ENCODE measurements around the gene WLS. TPM values are rescaled to one million over a fixed set of nuclear protein-coding genes. Genes with fewer than 3 reads are reported as not detected.

The WLS gene
- total and polyA plus RNA-seq, 4 donors: 27.3 to 128 (median 71.7) TPM

GRCh38 chr1:68112835-68113243, 119.5 kb downstream of the WLS start:
- H3K9ac ChIP-seq (ENCODE audit: insufficient read depth in 1 of 2, low read length in 2 of 2): no peak overlapping the region
- H3K36me3 ChIP-seq (ENCODE audit: control insufficient read depth in 4 of 4, insufficient read depth in 4 of 4, low read length in 4 of 4): no peaks in the 10 kb centered on the region
- DNase-seq (peak; percentile 79 to 91 (median 85)), ATAC-seq (ENCODE audit: insufficient read depth, low FRiP score) (no peak)
- no peaks in the 10 kb centered on the region for H3K9me3 ChIP-seq (ENCODE audit: control insufficient read depth in 4 of 4, insufficient read depth in 3 of 4, low read length in 3 of 4)
- H3K27me3 ChIP-seq (ENCODE audit: control insufficient read depth in 3 of 3, insufficient read depth in 3 of 3, low read length in 2 of 3): no peaks in the 10 kb centered on the region
- H3K27ac ChIP-seq (ENCODE audit: low read depth in 1 of 2, low read length in 1 of 2): no peak overlapping the region
- WGBS, 2 donors: 49 to 64% methylated on average over 7 of the region's 7 CpGs
- peaks cover 0 to 16% (median 6%) of the 10 kb centered on the region in 5 donors for H3K4me1 ChIP-seq (ENCODE audit: control insufficient read depth in 5 of 5, insufficient read depth in 5 of 5, low read length in 5 of 5)
- no peak overlapping the region for H3K4me3 ChIP-seq
- TF ChIP-seq CTCF (IDR thresholded peaks at IDR 0.05; ENCODE audit: control extremely low read depth, extremely low read depth): no peak

GRCh38 chr1:68111519-68112436, 120.5 kb downstream of the WLS start:
- no peaks in the 10 kb centered on the region for H3K36me3 ChIP-seq (ENCODE audit: control insufficient read depth in 4 of 4, insufficient read depth in 4 of 4, low read length in 4 of 4)
- WGBS, 2 donors: 37 to 39% methylated on average over 7 of the region's 7 CpGs
- peaks cover 0 to 16% (median 6%) of the 10 kb centered on the region in 5 donors for H3K4me1 ChIP-seq (ENCODE audit: control insufficient read depth in 5 of 5, insufficient read depth in 5 of 5, low read length in 5 of 5)
- H3K4me3 ChIP-seq: no peak overlapping the region
- no peaks in the 10 kb centered on the region for H3K27me3 ChIP-seq (ENCODE audit: control insufficient read depth in 3 of 3, insufficient read depth in 3 of 3, low read length in 2 of 3)
- peak; percentile 54 for ATAC-seq (ENCODE audit: insufficient read depth, low FRiP score)
- TF ChIP-seq CTCF (IDR thresholded peaks at IDR 0.05; ENCODE audit: control extremely low read depth, extremely low read depth): peak; percentile 25
- DNase-seq: peak; percentile 92 to 97 (median 96)
- no peak overlapping the region for H3K27ac ChIP-seq (ENCODE audit: low read depth in 1 of 2, low read length in 1 of 2)
- H3K9me3 ChIP-seq (ENCODE audit: control insufficient read depth in 4 of 4, insufficient read depth in 3 of 4, low read length in 3 of 4): no peaks in the 10 kb centered on the region
- peak overlapping the region in 1 of 2 donors; percentile 26 for H3K9ac ChIP-seq (ENCODE audit: insufficient read depth in 1 of 2, low read length in 2 of 2)

GRCh38 chr1:68107771-68108170, 124.6 kb downstream of the WLS start:
- Histone ChIP-seq H3K27ac (ENCODE audit: low read depth in 1 of 2, low read length in 1 of 2) (no peak overlapping the region), H3K4me1 (ENCODE audit: control insufficient read depth in 5 of 5, insufficient read depth in 5 of 5, low read length in 5 of 5) (peaks cover 0 to 14% (median 6%) of the 10 kb centered on the region in 5 donors), H3K4me3 (no peak overlapping the region), H3K9me3 (ENCODE audit: control insufficient read depth in 4 of 4, insufficient read depth in 3 of 4, low read length in 3 of 4) (no peaks in the 10 kb centered on the region), H3K9ac (ENCODE audit: insufficient read depth in 1 of 2, low read length in 2 of 2) (no peak overlapping the region), H3K36me3 (ENCODE audit: control insufficient read depth in 4 of 4, insufficient read depth in 4 of 4, low read length in 4 of 4) (no peaks in the 10 kb centered on the region), H3K27me3 (ENCODE audit: control insufficient read depth in 3 of 3, insufficient read depth in 3 of 3, low read length in 2 of 3) (no peaks in the 10 kb centered on the region)
- TF ChIP-seq CTCF (IDR thresholded peaks at IDR 0.05; ENCODE audit: control extremely low read depth, extremely low read depth): no peak
- DNase-seq (no peak), ATAC-seq (ENCODE audit: insufficient read depth, low FRiP score) (no peak)
- WGBS, 2 donors: 74 to 77% methylated on average over 8 of the region's 8 CpGs

Measured in lung (tissue), 12 donors.